ENCODE measurements around the gene VPS25.
"Not testable (repeated sequence)": the region's sequence is repeated elsewhere in the genome, so short reads cannot be mapped to it uniquely, and the experiment has no call there.

Gene VPS25

DNA sequence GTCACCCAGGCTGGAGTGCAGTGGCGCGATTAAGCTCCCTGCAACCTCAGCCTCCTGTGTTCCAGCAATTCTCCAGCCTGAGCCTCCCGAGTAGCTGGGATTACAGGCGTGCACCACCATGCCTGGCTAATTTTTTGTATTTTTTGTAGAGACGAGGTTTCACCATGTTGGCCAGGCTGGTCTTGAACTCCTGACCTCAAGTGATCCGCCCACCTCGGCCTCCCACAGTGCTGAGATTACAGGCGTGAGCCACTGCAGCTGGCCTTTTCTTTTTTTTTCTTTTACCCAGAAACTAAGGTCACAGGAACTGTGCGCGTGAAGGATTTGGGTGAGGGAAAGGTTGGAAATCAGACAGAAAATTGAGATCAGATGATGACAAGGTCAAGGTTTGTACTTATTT is 3.3 kb upstream of the VPS25 start:
- DNase-seq = not testable (repeated sequence)

DNA sequence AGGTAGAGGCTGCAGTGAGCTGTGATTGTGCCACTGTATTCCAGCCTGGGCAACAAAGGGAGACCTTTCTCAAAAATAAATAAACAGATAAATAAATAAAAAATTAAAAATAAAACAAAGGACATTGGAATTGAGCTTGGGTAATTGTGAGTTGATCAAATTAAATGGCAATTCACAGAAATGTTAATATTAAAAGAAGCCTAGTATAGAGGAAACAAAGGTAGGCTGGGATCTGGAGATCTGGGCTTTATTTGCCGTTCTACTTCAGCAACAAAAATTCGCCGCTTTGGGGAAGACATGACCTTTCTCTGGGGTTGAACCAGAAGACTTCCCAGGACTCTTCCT is 332 bp upstream of the VPS25 start:
- DNase-seq = no peak

DNA sequence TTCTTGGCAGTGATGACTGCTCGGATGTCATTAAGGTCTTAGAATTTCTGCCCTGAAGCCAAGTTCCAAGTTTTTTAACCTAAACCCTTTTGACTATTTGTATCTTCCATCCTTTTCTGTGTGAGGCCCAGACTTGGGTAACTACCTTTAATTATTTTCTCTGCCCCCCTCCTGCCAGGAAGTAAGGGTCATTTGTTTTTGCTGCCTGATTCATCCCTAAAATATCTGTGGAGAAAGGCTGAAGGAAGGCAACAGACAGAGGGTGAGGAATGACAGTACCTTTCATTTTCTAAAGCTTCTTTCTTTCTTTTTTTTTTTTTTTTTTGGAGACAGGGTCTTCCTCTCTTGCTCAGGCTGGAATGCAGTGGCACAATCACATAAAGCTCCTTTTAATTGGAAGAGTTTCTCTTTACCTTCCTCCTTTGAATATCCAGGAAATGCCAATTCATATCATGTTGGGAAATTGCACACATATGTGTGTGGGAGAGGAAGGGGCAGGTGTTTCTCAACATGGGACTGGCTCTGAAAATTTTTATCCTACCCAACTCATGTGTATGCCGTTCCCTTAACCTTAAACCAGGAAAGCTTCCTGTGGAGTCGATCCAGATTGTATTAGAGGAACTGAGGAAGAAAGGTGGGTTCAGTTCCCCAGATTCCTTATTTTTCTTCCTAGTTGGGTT is 957 bp downstream of the VPS25 start:
- no peak for DNase-seq

DNA sequence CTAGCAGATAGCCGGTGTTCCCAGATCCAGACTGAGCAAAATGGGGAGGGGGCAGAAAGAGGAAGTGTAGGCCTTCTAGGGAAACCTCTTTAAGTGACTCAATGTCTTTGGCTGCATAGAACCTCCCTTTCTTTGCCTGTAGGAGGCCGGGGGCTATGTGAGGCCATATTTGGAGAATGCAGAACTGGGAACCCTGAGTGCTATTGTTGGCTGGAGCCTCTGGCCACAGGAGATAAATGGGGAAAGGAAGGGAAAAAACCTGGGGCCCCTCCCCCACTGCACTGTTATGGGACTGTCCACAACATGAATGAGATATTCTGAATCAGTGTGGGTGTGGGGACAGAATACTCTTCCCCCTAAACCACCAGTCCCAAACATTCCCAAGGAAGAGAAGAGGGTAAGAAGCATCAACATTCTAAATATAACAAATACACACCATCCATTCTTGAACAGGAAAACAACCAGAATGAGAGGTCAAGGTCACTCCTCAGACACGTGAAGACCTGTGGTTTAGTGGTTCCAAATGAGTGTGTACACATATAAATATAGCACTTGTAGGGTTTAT is 2.4 kb downstream of the VPS25 start:
- DNase-seq = no peak

DNA sequence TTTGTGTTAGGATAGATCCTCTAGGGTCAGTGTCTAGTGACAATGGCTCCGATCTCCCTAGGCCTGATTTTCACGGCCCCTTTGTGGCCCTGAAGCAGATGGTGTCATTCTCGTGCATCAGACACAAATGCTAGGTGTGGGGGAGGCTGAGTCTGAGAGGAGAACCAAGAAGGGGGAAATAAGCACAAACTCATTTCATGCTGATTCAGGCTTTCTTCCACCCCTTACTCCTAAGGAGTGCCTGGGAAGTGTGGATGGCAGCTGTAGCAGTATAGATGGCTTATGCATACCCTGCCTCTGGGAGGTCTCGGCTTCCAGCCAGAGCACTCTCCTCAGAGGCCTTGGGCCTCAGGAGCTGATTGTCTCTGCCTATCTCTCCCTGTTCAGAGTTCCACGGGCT is 5.3 kb downstream of the VPS25 start:
- DNase-seq = no peak

DNA sequence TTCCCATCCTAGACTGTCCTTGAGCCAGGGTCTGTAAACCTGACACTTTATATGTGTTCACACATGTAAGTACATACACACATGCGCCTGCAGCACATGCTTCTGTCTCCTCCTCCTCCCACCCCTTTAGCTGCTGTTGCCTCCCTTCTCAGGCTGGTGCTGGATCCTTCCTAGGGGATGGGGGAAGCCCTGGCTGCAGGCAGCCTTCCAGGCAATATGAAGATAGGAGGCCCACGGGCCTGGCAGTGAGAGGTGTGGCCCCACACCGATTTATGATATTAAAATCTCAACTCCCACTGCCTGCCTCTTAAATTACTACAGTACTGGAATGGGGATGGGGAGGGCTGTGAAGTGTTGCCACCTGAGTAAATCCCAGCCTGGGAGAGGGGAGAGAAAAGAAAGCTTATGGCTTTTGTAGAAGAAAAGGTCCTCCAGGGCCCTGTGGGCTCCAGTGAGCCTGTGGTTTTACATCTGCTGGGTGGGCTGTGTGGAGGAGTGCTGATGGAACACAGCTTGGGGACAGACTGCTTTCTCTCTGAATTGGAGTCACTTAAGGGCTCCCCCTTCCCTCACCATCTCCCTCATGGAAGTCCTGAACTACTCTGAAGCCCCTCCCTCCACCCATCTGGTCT is 6.2 kb downstream of the VPS25 start:
- DNase-seq = no peak

DNA sequence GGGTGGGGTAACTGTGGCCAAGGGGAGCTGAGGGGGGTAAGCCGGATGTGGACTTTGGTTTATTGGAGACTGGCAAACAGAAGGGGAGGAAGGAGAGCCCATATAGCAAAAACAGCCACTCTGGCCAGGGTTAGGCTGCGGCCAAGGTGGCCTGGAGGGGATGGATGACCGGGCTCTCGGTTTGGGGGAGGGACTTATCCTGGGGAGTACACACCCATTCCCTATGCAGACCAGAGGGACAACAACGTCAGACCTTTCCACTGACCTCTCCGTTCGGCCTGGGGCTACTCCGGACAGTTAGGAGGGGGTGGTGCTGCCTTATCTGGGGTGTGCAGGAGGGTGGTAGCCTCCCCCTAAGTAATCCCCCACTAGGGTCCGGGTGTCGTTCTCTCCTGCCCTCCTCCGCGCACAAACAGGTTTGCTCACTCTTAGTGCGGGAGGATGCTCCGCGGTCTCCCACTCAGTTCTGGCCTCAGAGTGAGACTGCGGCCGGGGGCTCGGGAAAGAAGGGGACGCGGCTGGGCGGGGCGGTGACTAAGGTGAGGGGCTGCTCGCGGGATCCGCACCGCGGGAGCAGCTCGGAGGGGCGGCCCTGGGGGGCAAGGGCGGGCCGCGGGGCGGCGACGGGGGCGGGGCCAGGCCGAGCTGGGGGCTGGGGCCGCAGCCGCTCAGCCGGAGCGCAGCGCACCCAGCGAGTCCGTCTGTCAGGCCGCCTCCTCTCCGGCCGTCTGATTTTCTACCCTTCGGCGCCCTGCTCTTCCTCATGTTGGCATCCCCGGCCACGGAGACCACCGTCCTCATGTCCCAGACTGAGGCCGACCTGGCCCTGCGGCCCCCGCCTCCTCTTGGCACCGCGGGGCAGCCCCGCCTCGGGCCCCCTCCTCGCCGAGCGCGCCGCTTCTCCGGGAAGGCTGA is 6.9 kb downstream of the VPS25 start, which contains the start of gene WNK4:
Gene WNK4, plus strand, starts transcription at position 675 of the 915 bp plus-strand sequence. Its CDS starts 89 bp downstream, at position 764.
- DNase-seq = no peak

DNA sequence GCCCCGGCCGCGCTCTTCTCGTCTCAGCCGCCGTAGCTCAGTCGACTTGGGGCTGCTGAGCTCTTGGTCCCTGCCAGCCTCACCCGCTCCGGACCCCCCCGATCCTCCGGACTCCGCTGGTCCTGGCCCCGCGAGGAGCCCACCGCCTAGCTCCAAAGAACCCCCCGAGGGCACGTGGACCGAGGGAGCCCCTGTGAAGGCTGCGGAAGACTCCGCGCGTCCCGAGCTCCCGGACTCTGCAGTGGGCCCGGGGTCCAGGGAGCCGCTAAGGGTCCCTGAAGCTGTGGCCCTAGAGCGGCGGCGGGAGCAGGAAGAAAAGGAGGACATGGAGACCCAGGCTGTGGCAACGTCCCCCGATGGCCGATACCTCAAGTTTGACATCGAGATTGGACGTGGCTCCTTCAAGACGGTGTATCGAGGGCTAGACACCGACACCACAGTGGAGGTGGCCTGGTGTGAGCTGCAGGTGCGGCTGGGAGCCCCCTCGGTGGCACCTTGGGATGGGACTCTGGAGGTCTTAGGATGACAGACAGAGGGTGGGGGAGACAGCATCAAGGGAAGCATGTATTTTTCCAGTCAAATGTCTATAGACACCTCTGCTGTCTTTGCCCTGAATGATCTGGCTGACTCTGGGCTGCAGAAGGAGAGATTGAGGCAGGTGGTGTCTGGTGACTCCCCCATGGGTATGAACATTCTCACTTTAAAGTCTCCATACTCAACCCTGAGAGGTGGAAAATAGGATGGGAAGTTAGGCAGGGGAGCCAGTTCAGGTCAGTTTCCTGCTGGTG is 7.8 kb downstream of the VPS25 start:
- no peak for DNase-seq

DNA sequence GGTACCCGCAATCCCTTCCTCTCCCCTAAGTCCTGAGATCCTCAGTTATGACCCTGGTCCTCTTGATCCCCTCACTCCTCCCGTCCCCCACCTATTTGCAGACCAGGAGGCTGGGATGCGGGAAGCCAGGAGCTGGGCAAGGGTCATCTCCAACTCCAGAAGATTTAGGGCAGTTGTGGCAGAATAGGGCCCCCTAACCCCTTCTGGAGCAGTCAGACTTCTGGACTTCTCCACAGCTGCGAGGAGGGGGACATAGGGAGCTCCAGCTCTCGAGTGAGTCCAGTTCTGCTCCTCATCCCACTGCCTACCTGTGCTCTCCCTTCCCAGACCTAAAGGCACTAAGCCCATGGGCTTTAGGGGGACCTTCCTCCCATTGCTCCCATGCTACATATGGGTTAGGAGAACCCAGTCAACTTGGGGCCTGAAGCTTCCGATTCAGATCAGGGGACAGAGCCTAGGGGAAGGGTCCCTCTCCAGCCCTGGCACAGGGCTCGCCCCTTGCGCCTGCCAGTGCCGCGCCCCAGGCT is 8.5 kb downstream of the VPS25 start:
- DNase-seq = no peak

DNA sequence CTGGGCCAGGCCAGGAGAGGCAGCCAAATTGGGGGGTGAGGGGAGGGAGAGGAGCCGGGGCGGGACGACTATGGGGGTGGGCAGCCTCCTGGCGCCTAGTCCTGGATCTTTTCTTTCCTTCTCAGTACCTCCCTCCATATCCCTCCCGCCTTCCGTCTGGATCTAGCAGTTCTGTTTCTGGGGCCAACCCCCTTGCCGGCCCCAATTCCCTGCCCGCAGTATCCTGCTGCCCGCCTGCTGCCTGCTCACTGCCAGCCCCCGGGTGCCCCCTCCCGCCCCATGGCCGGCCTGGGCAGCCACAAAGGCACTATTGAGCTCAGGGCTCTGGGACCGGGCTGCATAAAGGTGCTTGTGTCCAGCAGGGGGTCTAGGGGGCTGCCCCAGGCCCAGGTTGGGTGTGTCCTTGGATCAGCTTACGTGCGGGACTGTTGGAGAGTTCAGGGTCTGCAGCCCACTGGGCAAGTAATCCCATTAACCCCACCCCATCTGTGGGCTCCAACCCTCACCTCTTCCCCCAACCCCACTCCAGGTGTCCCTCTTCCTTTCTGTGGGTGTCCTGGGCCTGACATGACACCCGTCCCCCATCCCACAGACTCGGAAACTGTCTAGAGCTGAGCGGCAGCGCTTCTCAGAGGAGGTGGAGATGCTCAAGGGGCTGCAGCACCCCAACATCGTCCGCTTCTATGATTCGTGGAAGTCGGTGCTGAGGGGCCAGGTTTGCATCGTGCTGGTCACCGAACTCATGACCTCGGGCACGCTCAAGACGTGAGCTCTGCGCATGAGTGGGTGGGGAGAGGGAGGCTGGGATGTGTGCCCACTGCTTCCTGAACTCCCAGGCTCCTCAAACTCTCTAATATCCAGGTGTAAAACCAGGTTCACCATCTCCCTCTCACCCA is 9.2 kb downstream of the VPS25 start:
- DNase-seq = no peak

DNA sequence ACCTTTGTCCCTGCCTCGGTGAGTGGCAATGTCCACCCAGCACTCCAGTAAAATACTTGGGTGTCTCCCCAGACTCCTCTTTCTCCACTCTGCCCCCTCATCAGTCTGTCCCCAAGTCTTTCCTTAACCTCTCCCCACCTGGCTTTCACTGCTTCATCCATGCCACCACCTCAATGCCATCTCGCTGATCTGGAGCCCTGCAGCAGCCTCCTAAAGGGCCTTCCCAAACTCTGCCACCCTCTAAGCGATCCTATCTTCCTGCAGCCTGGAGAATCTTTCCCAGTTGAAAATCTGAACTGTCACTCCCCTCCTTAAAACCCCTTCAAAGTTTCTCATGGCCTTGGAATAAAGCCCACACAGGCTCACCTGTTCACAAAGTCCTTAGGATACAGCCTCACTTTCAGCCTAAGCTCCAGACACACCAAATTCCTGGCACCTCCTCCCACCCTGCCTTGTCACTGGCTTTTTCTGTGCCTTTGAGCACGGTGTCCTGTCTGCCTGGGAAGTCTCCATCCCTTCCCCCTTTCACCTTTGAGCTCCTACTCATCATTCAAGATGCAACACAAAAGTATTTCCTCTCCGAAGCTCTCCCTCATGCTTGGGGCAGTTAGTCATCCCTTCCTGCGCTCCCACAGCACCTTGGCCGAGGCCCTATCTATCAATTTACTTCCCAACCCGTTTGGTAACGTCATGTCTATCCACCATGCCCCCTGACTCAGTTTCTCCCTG is 10.0 kb downstream of the VPS25 start:
- no peak for DNase-seq

DNA sequence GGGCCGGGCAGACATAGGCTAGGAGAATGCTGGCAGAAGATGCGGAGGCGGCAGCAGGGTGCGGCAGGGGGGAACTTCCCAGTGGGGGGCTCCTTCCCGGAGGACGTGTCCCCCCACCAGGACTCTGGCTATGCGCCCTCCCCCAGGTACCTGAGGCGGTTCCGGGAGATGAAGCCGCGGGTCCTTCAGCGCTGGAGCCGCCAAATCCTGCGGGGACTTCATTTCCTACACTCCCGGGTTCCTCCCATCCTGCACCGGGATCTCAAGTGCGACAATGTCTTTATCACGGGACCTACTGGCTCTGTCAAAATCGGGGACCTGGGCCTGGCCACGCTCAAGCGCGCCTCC is 10.5 kb downstream of the VPS25 start:
- no peak for DNase-seq

DNA sequence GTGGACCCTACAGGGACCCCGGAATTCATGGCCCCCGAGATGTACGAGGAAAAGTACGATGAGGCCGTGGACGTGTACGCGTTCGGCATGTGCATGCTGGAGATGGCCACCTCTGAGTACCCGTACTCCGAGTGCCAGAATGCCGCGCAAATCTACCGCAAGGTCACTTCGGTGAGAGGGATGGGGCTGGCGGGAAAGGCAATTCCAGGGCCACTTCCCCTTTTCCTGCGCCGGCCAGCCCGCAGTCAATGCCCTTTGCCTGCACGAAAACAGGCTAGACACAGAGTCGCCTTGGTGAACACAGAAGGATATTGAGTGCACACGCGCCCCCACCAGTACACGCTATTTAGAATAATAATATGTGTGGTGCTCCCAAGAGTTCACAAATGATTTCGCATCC is 11.2 kb downstream of the VPS25 start:
- no peak for DNase-seq

DNA sequence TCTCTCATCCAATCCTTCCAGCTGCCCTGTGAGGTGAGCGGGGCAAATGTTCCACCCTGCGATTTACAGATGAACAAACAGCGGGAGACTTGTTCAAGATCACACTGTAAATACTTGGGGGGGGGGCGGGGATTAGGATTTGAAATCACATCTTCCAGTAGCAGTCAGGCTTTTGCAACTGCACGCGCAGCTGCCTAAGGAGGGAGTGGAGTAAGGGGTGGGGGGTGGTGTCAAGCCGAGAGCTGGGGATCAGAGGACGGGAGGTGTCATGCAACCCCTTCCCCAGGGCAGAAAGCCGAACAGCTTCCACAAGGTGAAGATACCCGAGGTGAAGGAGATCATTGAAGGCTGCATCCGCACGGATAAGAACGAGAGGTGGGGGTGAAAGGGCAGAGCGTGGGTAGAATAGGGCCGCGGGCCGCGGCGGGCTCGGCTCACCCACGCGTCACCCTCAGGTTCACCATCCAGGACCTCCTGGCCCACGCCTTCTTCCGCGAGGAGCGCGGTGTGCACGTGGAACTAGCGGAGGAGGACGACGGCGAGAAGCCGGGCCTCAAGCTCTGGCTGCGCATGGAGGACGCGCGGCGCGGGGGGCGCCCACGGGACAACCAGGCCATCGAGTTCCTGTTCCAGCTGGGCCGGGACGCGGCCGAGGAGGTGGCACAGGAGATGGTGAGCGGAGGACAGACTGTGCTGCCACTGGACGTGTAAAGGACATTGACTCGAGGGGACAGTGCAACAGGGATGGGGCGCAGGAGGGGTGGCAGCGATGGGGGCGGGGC is 11.8 kb downstream of the VPS25 start:
- no peak for DNase-seq

DNA sequence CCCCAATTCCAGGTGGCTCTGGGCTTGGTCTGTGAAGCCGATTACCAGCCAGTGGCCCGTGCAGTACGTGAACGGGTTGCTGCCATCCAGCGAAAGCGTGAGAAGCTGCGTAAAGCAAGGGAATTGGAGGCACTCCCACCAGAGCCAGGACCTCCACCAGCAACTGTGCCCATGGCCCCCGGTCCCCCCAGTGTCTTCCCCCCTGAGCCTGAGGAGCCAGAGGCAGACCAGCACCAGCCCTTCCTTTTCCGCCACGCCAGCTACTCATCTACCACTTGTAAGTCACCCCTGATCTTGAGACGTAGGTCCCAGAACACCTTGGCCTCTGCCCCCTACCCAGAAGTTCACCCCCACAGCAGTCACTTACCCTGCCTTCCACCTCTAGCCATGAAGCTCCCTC is 14.0 kb downstream of the VPS25 start:
- no peak for DNase-seq

DNA sequence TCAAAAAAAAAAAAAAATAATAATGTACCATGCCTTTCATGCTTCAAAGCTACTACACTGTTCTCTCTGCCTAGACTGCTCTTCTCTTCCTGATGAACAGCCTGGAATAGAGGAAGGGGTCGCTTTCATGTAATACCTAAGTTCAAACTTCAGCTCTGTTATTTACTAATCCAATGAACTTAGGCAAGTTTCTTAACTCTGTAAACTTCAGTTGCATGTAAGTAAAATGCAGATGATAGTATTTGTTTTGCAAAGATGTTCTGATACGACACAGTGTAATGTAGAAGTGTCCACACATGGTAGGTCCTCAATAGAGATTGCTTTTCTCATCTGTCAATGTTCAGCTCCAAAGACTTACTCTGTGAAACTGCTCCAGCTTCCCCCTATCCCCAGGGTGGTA is 18.7 kb downstream of the VPS25 start:
- DNase-seq = no peak

DNA sequence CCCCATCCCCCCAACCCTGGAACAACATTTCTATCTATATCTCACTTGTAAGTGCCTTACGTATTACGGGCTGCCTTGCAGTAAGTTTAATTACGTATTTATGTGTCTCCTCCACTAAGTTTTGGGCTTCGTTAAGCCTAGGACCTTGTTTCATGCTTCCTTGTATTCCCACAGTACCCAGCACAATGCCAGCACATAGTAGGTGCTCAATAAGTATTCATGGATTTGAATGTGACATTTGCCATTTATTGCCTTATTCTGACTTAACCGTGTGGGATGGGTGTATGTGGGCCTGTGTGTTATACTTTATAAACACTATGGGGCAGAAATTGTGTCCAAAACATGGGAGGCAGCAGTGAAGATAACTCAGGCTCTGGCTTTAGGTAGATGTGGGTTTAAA is 19.3 kb downstream of the VPS25 start:
- no peak for DNase-seq

DNA sequence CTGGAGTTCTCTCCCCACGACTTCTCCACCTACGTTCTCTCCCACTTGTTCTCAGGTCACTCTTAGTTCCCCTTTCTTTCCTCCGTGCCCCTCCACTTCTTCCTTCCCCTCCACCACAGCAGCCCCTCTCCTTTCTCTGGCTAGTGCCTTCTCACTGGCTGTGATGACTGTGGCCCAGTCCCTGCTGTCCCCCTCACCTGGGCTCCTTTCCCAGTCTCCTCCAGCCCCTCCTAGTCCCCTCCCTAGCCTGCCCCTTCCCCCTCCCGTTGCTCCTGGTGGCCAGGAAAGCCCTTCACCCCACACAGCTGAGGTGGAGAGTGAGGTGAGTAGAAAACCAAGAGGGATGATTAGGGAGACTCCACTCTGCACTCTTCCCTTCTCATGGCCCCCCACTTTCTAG is 21.8 kb downstream of the VPS25 start:
- DNase-seq = no peak

DNA sequence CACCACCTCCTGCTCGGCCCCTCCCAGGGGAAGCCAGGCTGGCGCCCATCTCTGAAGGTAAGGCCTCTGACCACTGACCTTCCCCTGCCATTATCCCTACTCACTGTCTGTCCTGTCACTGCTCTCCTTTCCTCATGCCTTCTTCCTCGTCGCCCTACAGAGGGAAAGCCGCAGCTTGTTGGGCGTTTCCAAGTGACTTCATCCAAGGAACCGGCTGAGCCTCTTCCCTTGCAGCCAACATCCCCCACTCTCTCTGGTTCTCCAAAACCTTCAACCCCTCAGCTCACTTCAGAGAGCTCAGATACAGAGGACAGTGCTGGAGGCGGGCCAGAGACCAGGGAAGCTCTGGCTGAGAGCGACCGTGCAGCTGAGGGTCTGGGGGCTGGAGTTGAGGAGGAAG is 22.2 kb downstream of the VPS25 start:
- DNase-seq = no peak
